Duodenal mucosa (tissue), 2 donors: ENCODE data around the gene TBC1D23.

Experiments
- H3K27ac ChIP-seq: one replicate; pipeline ENCODE4 v1.7.0; 2013; ENCODE audit warnings: low read depth, low read length
- H3K27me3 ChIP-seq, 2 donors: one replicate each; pipeline ENCODE4 v1.7.0; 2013; ENCODE audit warnings: low read length in 2 of 2, control low read depth in 1 of 2; ENCODE audit not compliant: insufficient read depth in 2 of 2, control insufficient read depth in 1 of 2
- H3K36me3 ChIP-seq, 2 donors: one replicate each; pipeline ENCODE4 v1.7.0; 2013; ENCODE audit warnings: low read length in 2 of 2, control low read depth in 1 of 2; ENCODE audit not compliant: insufficient read depth in 2 of 2, control insufficient read depth in 1 of 2
- H3K4me1 ChIP-seq, 2 donors: one replicate each; pipeline ENCODE4 v1.7.0; 2013; ENCODE audit warnings: low read length in 2 of 2, control low read depth in 1 of 2; ENCODE audit not compliant: insufficient read depth in 2 of 2, control insufficient read depth in 1 of 2
- H3K4me3 ChIP-seq, 2 donors: one replicate each; pipeline ENCODE4 v1.7.0; 2013; ENCODE audit warnings: low read length in 2 of 2, low read depth in 1 of 2
- H3K9ac ChIP-seq, 2 donors: one replicate each; pipeline ENCODE4 v1.7.0; 2013; ENCODE audit warnings: low read length in 2 of 2, low read depth in 1 of 2
- H3K9me3 ChIP-seq, 2 donors: one replicate each; pipeline ENCODE4 v1.7.0; 2013; ENCODE audit warnings: low read length in 2 of 2, control low read depth in 1 of 2; ENCODE audit not compliant: control insufficient read depth in 1 of 2

The TBC1D23 gene

DNA sequence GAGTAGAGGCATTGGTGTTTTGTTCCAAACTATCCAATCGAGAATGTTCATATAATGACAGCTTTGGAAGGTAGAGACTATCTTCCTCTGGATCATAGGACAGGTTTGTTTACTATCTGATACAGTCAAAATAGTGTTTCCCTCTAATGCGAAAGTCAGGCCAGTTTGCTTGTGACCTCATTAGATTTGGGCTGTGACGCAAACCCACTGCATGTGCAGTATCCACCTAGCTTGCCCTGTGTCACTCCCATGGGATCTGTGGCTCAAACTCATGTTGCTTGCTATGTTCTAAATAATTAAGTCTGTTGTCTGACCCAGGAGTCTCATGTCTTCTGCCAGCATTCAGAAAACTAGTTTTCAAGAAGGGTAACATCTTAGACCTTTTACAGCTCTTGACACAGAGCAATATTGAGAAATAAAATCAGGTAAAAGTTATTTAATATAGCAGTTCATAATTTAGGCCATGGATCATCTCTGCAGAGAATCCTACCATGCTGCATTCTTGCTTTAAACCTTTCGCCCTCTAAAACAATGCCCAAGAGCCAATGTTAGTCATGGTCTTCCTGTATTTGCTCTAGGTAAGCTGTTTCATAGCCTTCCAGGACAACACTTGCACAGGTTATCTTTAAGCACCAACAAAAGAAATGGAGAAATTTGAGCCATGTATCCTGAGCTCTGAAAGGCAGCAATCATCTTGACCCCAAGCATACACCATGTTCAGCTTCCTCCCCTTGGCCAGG, 100.1 kb downstream of the TBC1D23 start:
- H3K4me1 ChIP-seq = no peaks in the 10 kb centered on the region
- H3K9me3 ChIP-seq = no peaks in the 10 kb centered on the region
- H3K27ac ChIP-seq = no peak overlapping the region
- H3K27me3 ChIP-seq = no peaks in the 10 kb centered on the region
- no peak overlapping the region for H3K9ac ChIP-seq
- peaks cover 20 to 49% of the 10 kb centered on the region in 2 donors for H3K36me3 ChIP-seq
- no peak overlapping the region for H3K4me3 ChIP-seq

DNA sequence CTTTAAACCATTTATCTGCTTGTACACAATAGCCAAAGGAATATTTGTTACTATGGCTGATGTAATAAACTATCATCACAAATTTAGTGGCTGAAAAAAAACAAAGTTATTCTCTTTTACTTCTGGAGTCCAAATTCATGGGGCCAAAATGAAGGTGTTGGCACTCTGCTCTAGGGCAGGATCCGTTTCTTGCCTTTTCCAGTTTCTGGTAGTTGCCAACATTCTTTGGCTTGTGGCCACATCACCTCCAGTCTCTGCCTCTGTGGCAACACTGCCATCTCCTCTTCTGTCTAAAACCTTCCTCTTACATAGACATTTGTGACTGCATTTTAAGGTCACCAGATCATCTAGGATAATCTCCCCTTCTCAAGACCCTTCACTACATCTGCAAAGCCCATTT, 101.1 kb downstream of the TBC1D23 start:
- H3K36me3 ChIP-seq = peaks cover 23 to 55% of the 10 kb centered on the region in 2 donors

DNA sequence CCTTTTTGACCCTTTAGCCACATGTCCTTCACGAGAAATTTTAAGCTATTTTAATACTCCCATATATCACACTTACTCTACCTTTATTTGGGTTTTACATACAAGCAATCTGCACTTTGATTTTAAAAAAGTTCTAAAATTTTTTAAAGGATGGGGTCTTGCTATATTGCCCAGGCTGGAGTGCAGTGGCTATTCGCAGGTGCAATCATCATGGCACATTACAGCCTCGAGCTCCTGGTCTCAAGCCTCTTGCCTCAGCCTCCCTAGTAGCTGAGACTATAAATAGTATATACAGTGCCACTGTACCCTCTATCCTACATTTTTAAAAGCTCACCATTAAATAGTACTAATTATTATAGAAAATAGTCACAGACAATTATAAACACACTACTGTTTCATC, 103.6 kb downstream of the TBC1D23 start:
- Histone ChIP-seq H3K9me3 (no peaks in the 10 kb centered on the region), H3K27me3 (no peaks in the 10 kb centered on the region), H3K4me3 (no peak overlapping the region), H3K9ac (no peak overlapping the region), H3K36me3 (peaks cover 16 to 78% of the 10 kb centered on the region in 2 donors), H3K27ac (no peak overlapping the region), H3K4me1 (no peaks in the 10 kb centered on the region)

More for the DNA sequence above, 101.1 kb downstream of the TBC1D23 start:
- Histone ChIP-seq H3K9me3 (no peaks in the 10 kb centered on the region), H3K9ac (no peak overlapping the region), H3K27ac (no peak overlapping the region), H3K4me3 (no peak overlapping the region), H3K4me1 (no peaks in the 10 kb centered on the region), H3K27me3 (no peaks in the 10 kb centered on the region)

DNA sequence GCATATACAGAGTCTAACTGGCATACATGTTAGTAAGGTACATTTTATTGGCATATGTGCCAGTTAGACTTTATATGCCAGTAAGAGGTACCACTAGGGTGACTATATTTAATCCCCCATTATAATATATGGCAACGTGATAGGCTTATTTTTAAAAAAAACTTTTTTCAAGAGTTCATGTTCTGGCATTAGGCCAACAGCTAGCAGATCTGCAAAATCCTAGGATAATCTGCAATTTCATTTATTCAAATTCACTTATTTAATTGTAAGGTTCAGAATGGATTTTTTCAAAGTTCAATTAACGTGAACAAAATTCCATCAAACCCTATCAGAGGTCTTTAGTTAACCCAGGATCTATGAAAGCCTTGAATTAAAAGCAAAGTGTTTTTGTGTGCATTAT, 105.6 kb downstream of the TBC1D23 start:
- no peak overlapping the region for H3K9ac ChIP-seq
- H3K4me3 ChIP-seq = no peak overlapping the region
- H3K4me1 ChIP-seq = no peaks in the 10 kb centered on the region
- peaks cover 16 to 83% of the 10 kb centered on the region in 2 donors for H3K36me3 ChIP-seq
- H3K9me3 ChIP-seq = no peaks in the 10 kb centered on the region
- no peaks in the 10 kb centered on the region for H3K27me3 ChIP-seq
- no peak overlapping the region for H3K27ac ChIP-seq

DNA sequence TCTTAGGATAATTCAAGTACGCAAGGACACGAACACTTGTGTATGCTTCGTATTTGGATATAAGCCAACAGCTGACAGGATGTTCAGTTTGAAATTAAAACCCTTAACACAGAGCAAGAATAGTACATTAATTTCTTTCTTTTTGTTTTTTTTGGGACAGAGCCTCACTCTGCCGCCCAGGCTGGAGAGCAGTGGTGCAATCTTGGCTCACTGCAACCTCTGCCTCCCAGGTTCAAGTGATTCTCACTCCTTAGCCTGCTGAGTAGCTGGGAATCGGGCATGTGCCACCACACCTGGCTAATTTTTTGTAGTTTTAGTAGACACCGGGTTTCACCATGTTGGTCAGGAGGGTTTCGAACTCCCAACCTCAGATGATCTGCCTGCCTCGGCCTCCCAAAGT, 107.6 kb downstream of the TBC1D23 start:
- no peak overlapping the region for H3K9ac ChIP-seq
- no peak overlapping the region for H3K27ac ChIP-seq
- H3K4me1 ChIP-seq = no peaks in the 10 kb centered on the region
- H3K9me3 ChIP-seq = no peaks in the 10 kb centered on the region
- H3K36me3 ChIP-seq = peaks cover 34 to 85% of the 10 kb centered on the region in 2 donors
- no peak overlapping the region for H3K4me3 ChIP-seq
- no peaks in the 10 kb centered on the region for H3K27me3 ChIP-seq

DNA sequence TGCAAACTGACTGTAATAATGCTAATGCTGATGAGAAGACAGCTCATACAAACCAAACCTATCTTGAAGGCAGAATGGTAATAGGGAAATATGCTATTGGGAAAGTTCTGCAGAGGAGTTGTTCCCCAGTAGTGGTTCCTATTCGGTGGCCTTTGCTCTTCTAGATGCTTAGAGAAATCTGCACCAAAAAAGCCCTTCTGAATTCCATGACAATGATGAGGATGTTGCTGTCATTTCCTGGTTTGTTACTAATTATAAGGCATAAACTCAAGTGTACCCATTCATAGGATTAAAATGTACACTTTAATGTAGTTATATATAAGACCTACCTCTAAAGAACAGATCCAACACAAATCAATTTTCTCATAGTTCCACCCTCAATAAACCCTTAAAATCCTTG, 110.0 kb downstream of the TBC1D23 start:
- no peaks in the 10 kb centered on the region for H3K4me1 ChIP-seq
- no peaks in the 10 kb centered on the region for H3K27me3 ChIP-seq
- H3K36me3 ChIP-seq = peaks cover 20 to 77% of the 10 kb centered on the region in 2 donors
- no peak overlapping the region for H3K4me3 ChIP-seq
- no peak overlapping the region for H3K27ac ChIP-seq
- H3K9me3 ChIP-seq = no peaks in the 10 kb centered on the region
- no peak overlapping the region for H3K9ac ChIP-seq

DNA sequence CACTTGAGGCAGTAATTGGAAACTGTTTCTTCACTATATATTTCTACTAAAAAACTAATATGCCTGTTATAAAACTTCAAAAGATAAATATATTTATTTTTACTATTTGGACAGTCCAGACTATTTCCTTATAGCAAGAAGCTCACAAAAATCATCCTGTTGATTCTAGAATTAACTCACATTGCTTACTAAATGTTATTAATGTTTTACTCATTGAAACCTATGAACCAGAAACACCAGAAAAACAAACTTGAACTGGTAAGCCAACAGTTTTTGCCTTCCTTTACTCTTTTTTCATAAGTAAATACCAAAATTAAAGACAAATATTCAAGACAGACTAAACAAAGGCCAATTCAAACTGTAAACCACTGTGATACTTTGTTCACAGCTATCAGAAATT, 113.7 kb downstream of the TBC1D23 start:
- Histone ChIP-seq H3K27me3 (no peaks in the 10 kb centered on the region), H3K4me1 (no peaks in the 10 kb centered on the region), H3K27ac (no peak overlapping the region), H3K4me3 (no peak overlapping the region), H3K36me3 (peaks cover 22 to 61% of the 10 kb centered on the region in 2 donors), H3K9ac (no peak overlapping the region), H3K9me3 (no peaks in the 10 kb centered on the region)
